Effector CD4-positive, alpha-beta T cell (primary cell): ENCODE results near the gene TECPR1.

Experiments used
- DNase-seq: peaks from one replicate; pipeline ENCODE4 v3.0.0-alpha.2; 2020

The TECPR1 gene

GRCh38 chr7:98283127-98283886 is 31.3 kb upstream of the TECPR1 start:
- DNase-seq, result no peak

GRCh38 chr7:98282703-98283102 is 30.7 kb upstream of the TECPR1 start:
- DNase-seq, result no peak

GRCh38 chr7:98281757-98282606 is 29.9 kb upstream of the TECPR1 start:
- no peak for DNase-seq

GRCh38 chr7:98280791-98281756 is 29.0 kb upstream of the TECPR1 start, which contains the start of gene BRI3:
Gene BRI3, plus strand, starts transcription at chr7:98281686. Its CDS starts 110 bp downstream, at chr7:98281796.
- DNase-seq, result peak; percentile 89

- DNase-seq, result no peak
Measured at GRCh38 chr7:98280296-98280695, 28.3 kb upstream of the TECPR1 start.

GRCh38 chr7:98278936-98279335 is 26.9 kb upstream of the TECPR1 start:
- DNase-seq, result no peak

GRCh38 chr7:98278408-98278807 is 26.4 kb upstream of the TECPR1 start:
- no peak for DNase-seq

- no peak for DNase-seq
Measured at GRCh38 chr7:98276241-98276761, 24.3 kb upstream of the TECPR1 start.

GRCh38 chr7:98267303-98267702 is 15.3 kb upstream of the TECPR1 start:
- DNase-seq, result no peak

GRCh38 chr7:98266840-98267239 is 14.8 kb upstream of the TECPR1 start:
- DNase-seq, result no peak

- no peak for DNase-seq
Measured at GRCh38 chr7:98265841-98266271, 13.8 kb upstream of the TECPR1 start.

GRCh38 chr7:98257701-98258100 is 5.7 kb upstream of the TECPR1 start:
- DNase-seq, result no peak

GRCh38 chr7:98256431-98256830 is 4.4 kb upstream of the TECPR1 start:
- DNase-seq, result no peak

GRCh38 chr7:98254951-98255610 is 3.0 kb upstream of the TECPR1 start:
- no peak for DNase-seq

- DNase-seq, result no peak
Measured at GRCh38 chr7:98254516-98254915, 2.5 kb upstream of the TECPR1 start.

- DNase-seq, result no peak
Measured at GRCh38 chr7:98252425-98253054, 508 bp upstream of the TECPR1 start.

- DNase-seq, result peak; percentile 28
Measured at GRCh38 chr7:98251231-98251600, 816 bp downstream of the TECPR1 start.

- DNase-seq, result peak; percentile 40
Measured at GRCh38 chr7:98250789-98251188, 1.2 kb downstream of the TECPR1 start.

- DNase-seq, result no peak
Measured at GRCh38 chr7:98249106-98249505, 2.9 kb downstream of the TECPR1 start.

- no peak for DNase-seq
Measured at GRCh38 chr7:98248156-98248555, 3.9 kb downstream of the TECPR1 start.

- DNase-seq, result no peak
Measured at GRCh38 chr7:98244871-98245270, 7.2 kb downstream of the TECPR1 start.
